Fibroblast of skin of right quadriceps (primary cell): ENCODE measurements around the gene KCNQ1.

Source experiments
- DNase-seq: peaks from one replicate; pipeline ENCODE4 v3.0.0-alpha.2; 2013

The KCNQ1 gene

DNA sequence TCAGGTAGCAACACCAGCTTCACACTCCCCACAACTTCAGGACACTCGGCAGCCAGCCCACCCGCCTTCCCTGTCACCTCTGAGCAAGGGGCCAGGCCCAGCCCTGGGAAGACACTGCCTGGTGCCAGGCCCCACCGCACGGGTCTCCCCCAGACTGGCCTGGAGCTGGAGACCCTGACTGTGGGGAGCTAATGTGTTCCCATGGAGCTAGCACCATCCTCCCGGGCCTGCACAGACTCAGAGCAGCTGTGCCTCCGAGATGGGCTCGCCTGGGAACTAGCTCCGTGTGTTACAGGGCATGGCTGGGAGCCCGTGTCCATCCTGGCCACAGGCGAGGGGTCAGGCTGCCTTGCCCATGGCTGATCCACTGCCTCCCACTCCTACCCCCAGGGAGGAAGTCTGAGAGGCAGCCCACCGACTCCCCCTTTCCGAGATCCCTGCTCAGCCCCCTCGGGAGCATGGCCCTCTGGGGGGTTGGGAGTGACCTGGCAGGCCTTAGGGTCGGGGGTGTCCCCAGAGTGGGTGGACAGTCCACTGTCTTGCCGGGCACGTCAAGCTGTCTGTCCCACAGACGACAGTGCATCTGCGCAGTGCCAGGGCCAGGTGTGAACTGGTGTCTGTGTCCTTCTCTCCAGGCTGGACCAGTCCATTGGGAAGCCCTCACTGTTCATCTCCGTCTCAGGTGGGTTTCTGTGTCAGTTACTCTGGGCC is 331.7 kb downstream of the KCNQ1 start:
- DNase-seq, result no peak

DNA sequence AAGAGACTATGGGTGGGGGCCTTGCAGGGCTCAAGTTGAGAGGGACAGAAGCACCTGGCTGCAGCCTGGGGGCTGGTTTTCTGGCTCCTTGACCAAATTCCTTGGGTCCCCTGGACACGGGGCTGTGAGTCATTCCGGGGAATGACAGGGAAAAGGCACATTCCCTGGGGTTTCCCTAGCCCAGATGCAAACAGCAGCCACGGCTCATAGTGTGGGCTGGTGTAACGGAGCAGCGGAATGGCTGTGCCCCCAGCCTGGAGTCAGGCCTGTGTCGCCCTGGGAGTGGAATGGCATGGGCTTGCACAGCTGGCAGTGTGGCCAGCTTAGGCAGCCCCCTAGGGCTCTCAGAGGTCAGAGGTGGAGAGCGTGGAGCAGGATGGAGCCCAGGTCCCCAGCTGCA is 332.6 kb downstream of the KCNQ1 start:
- DNase-seq, result no peak

DNA sequence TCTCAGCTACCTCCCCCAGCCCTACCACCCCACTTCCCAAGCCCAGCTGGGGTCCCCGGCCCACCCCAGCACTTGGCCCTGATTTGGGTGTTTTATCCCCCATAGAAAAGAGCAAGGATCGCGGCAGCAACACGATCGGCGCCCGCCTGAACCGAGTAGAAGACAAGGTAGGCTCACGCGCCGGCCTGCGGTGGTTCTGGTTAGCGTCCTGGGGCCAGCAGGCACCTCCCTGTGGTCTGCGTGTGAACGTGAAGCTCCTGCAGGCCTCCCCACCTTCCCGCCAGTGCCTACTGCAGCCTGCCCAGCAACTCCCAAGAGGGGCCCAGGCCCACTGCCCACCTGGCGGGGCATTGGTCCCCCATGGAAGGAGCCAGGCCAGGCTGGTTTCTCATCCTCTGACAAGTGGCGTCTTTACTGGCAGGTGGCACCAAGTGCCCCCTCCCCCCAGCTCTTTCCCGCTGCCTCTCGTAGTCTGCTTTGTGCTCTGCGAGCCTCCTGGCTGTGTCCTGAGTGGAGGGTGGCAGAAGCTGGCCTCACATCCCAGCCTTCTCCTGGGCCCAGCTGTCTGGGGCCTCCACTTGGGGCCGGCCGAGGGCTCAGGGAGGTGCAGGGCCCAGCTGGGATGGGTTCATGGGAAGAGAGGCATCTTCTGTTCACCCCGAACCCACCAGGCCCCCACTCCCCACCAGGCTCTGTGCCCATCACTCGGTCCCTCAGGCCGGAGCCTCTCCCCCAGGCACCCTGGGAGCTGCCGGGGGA is 333.2 kb downstream of the KCNQ1 start:
- DNase-seq, result no peak

DNA sequence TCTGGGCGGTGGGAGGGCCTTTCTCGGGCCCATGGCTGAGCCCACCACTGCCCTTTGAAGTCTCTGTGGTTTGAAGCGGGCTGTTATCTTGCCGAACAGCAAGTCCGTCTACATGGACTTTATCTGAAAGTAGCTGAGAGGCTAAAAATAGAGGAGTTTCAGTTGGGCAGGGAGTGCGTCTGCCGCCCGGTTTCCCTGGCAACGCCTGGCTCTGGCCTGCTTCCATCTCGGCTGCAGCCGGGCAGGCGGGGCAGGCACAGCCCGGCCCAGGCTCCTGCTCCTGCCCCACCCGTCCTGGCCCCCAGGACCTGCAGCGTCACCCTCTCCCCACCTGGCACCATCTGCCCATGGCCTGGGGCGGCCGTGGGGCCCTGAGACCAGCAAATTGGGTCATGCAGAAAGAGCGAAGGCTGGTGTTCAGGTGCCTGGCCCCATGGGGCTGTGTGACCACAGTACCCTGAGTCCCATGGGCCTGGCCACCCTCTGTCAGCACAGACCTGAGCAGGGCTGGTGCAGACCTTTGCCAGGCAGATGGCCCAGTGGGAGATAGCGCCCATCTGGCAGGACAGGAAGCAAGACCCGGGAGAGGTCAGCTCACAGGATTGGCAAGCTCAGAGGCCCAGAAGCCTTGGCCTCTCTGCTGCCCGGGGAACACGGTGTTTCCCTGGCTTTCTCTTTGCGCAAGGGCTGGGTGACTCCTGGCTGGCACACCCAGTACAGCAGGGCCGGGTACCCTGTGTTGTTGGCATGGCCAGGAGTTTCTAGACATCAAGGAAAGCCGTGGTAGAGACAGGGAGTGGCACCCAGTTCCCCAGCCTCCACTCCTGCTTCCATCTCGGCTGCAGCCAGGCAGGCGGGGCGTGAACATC is 334.1 kb downstream of the KCNQ1 start:
- DNase-seq, result peak; percentile 7

DNA sequence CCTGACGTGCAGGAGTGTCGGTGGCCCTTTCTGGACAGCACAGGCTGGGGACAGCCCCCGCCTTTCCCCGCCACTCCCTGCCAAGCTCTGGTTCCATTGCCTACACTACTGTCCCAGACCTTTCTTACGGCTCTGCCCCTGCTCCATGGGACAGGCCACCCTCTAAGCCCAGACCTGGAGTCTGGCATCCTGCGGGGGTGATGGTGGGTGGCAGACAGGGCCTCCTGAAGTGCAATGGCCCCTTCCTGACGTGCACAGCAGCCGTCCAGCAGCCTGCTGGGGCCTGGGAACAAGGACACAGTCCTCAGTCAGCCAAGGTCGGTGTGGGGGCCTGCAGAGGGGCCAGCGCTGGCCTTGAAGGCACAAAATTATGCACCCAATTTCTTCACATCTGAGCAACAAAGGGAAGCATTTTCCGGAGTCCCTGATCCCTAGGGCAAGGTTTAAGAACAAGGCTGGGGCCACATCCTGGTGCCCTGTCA is 334.7 kb downstream of the KCNQ1 start:
- DNase-seq, result no peak

DNA sequence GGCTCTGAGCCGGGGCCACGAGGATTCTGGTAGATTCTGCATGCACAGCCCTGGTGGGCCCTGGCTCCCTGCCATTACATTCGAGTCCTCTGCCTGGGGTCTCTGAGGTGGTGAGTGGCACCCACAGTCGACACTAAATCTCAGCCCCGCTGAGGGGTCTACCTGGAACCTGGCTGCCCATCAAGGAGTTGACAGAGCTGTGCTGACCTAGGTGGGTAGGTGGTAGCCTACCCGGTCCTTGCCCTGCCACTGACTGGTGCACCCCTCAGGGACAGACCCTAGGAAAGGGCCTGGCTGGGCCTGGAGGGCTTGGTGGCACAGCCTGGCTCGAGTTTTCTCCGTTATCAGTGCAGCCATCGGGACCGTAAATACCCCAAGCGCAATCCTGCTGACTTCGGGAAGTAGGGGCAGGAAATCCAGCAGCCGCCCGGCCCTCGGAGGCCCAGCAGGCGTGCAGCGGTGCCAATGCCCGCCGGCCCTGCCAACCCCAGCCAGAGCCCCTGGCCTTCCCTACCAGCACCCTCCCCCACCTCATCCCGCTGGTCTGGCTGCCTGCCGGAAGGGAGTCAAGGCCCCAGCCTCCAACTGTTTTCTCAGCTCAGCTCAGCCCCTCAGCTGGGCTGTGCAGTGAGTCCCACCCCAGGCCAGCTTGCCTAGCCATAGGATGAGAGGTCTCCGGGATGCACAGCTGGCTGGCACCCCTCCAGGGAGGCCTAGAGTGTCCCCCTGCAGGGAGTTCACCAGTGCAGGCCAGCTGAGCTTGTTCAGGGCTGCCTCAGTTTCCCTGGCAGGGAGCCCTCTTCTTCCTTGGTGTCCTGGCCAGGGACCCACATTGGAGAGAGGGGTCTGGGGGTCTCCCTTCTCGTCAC is 335.4 kb downstream of the KCNQ1 start:
- no peak for DNase-seq

DNA sequence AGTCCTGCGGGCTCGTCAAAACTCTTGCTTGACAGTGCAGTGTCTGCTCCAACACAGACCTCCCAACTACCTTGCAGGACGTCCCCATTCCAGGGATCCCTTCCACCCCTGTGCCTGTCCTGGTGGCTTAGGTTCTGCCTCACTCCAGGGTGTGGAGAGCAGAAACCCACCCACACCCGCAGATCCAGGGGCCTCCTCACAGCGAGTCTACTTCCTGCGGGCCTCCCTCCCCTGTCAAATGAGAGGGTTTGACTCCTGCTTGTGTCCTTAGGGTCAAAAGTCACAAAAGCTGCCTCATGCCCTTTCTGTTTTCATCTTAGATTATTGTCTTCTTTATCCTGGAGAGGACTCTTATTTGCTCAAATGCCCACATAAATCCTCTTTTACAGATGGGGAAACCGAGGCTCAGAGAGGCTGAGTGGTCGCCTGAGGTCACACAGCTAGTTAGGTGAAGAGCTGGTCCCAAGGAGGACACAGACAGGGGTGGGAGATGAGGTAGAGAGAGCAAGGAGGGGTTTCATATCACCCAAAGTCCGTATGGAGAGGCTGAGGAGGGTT is 336.1 kb downstream of the KCNQ1 start:
- DNase-seq, result no peak

DNA sequence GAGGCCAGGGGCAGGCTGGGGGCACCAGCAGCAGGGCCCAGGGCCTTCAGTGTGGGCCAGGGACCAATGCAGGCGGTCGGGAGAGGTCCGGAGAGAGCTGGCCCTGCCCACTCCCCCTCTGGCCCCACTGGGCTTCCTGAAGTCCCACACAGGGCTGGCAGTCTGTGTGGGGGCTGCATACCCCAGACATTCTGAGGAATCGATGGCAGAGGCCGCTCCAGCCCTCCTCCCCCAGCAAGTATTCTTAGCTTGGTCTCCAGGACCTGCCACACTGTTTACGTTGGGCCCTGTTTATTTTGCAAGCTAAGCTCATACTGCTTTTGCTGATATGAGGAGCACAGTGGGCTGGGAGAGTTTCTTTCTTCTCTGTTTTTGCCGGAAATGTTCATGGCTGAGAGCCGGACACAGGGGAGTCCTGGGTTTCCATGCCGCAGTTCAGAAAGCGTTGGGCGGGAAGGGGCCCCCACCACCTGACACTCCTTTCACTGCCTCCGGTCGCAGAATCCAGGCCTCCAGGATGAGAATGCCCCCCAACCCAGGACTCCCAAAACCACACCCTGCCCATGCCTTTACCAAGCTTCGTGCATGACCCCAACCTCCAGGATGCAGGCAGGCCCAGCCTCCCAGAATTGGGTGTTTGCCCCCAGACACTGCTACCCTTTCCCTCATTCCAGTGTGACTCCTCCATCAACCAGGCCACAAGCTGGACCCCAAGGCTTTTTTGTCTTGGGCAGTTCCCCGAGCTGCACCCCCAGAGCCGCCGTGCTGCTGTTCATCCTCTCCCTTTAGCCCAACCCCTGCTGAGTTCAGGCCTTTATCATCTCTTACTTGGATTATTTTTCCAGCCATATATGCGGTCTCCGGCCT is 336.8 kb downstream of the KCNQ1 start:
- DNase-seq, result no peak

DNA sequence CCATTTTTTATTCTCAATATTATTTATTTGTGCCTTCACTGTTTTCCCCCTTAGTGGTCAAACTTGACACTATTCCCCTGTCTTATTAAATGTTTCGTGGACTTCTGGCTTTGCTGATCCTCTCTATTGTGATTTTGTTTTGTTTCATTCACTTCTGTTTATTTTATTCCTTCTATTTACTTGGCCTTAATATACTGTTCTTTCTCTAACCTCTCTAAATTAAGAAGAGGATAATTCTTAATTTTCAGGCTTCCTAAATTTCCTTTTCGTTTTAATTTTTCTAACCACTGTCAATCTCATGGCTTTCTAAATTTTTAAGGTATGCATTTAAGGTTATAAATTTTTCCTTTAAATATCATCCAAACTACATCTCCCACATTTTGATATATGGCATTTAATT is 338.0 kb downstream of the KCNQ1 start:
- DNase-seq, result no peak

DNA sequence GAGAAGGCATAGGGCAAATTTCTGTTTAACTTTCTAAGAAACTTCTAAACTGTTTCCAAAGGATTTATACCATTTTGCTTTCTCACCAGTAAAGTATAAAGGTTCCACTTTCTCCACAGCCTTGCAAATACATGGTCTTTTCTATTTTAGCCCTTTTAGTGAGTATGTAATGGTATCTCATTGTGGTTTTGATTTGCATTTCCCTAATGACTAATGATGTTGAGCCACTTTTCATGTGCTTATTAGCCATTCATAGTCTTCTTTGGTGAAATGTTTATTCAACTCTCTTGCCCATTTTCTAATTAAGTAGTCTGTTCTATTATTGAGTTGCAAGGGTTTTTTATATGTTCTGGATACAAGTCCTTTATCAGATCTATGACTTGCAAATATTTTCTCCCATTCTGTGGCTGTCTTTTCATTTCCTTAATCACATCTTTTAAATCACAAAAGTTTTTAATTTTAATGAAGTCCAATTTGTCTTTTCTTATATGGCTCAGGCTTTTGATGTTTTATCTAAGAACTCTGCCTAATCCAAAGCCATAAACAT is 338.8 kb downstream of the KCNQ1 start:
- no peak for DNase-seq

DNA sequence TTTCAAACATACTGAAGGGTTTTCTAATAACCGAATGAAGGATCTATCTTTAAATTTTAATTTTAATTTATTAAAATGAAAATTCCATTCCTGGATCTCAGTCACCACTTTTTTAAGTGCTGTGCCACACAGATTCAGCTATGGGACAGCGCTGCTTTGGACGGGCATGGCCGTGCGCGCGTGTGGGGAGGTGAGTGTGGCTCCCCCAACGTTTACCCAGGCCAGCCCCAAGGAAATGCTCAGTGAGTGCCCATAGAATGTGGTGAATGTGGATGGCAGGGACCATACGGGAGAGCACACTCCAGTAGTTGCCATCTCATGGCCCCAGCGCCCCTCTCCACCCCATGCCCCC is 343.0 kb downstream of the KCNQ1 start:
- DNase-seq, result no peak

DNA sequence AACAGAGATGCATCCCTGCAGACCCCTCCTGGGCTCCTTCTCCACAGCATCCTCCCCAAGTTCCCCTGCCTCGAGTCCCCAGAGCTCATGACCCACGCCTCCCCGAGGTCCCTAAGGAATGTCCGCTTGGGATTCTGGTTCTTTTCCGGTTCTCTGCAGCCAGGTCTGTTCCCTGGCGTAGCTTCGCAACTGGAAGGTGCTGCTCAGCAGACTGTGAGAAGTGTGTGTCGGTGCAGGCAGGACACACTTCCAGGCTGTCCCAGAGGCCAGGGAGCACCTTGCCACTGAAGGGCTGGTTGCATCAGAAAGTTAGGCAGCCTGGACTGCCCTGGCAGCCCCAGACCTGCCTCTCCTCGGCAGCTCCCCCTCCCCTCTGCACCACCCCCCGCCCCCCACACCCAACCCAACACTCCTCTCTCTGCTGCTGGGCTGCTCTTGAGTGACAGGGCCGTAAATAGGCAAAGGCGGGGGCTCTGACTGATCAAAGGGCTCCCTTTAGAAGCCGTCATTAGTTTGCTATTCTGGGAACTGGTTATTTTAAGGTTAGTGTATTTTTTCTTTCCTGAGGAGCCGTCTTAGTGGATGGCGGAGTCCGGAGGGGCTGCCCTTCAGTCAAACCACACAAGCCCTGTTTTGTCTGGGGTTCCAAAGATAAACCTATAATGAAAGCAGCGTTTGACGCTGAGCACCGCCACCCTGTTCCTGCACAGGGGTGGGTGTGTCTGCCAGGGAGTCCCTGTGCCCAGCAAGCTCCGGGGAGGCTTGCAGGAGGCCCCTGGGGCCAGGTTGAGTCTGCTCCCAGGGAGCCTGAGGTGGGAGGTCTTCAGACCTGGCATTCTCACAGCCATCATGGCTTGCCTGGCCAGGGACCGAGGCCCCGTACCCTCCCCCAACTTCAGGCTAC is 343.6 kb downstream of the KCNQ1 start:
- no peak for DNase-seq

DNA sequence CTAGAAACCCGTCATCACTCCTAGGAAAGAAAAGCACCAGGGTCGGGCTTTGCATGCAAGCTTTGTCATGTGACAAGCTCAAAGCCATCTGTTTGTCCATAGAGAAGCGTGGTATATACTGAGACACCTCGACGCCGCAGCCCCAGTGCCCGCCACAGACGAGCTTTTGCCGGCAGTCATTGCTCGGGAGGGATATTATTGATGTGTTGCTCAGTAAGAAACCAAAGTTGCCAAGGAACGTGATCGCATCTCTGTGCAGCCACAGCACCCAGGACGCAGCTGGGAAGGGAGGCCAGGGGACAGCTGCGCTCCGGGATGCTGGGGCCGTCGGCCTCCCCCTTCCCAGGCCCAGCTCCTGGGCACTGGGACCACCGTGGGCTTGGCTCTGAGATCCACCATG is 344.5 kb downstream of the KCNQ1 start:
- no peak for DNase-seq

DNA sequence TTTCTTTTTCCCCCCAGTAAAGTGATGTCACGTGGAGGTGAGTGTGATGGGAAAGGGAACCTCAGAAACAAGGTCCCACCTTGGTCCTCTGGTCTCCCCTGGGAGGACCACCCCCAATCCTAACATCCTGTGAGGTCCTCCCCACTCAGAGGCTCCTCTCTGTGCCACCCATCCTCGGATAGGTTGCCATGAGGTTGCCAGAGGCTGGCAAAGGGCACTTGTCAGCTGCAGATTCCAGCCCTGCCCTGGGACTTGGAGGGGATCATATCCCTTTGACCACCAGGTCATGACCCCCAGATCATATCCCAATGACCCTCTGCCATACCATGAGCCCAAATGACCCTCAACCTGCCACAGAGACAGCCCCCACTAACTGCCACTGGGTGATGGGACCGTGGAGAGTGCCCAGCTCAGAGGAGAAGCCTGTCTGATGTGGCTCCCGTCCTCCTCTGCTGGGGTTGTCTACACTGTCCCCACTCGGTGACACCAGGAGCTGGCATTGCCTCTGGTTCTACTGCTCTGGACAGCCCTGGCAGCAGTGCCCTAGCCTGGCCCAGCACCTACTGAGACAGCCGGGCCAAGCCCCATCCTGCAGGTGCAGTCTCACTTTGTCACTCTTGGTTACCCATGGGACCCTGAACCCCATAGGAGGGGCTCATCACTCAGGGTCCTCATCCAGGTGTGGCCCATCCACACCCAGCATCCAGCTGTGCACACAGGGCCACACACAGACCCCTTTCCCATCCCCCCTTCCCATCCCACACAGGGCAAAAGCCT is 345.2 kb downstream of the KCNQ1 start:
- DNase-seq, result no peak

DNA sequence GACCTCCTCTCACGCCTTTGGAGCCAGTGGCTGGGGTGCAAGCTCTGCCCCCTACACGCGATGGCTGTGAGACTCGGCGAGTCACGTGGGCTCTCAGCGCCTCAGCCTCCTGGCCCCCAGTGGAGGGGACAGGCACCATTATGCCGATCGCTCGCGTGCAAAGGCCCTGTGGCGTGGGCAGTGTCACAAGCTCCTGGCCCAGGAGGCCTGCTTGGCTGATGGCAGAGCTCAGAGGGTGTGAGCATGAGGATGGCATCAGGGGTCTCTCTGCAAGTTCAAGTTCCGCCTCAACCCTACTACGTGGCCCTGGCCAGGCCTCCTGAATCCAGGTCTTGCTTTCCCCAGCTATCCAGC is 345.7 kb downstream of the KCNQ1 start:
- no peak for DNase-seq

DNA sequence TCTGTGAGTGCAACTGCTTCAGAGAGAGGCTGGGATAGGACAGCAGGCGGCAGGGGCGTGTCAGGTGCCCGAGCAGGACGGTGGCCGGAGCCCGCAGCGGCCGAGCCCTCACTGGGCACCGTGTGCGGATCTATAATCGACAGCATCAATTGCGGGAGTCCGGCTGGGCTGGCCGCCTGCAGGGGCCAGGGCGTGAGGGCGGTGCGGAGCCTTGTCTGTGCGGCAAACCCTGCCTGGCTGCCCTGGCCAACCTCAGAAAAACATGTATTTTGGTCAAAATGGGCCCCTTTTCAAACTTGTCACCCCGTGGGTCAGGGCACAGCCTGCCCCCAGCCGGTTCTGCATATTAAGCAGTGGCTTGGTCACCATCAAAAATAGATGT is 346.3 kb downstream of the KCNQ1 start:
- DNase-seq, result no peak

DNA sequence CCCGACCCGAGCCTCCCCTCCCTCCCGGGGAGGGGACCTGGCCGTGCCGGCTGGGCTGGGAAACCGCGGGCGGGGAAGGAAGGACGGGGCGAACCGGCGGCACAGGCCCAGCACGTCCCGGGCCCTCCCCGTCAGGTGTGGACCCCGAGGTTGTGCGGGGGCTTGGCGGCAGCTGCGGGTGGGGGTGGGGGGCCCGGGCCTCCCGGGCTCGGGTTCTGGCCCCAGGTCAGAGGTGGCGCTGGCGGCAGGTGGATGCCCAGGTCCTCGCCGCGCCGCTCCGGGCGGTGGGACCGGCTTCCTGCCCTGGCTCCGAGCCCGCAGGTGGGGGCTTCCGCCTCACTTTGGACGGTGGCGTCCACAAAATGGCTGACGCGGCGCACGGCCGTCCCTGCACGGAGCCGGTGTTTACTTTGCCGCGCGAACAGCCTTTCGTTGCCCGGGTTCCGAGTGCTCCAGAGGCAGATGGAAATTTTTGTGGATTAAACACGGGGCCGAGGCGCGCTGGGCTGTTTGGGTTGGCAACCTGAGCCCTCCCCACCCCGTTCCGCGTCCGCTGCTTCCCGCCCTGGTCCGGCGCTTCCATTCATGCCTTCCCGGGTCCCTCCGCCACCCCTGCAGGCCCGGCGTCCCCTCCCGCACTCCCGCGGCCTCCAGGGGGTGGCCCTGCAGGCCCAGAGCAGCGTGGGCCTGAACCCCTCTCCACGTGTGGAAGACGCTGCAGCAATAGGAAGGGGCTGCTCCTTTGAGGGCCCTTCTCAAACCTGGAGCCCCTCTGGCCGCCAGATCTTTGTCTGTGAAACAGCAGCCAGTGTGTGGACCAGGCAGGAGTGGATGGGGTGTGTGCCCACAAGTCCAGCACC is 346.9 kb downstream of the KCNQ1 start:
- DNase-seq, result no peak
